Measurements from ENCODE around the gene SLC17A9.
A peak's percentile ranks its signal among the peaks of the same experiment; 100 is the strongest.
"Not testable (repeated sequence)": the region's sequence is repeated elsewhere in the genome, so short reads cannot be mapped to it uniquely, and the experiment has no call there.

SLC17A9 gene

DNA sequence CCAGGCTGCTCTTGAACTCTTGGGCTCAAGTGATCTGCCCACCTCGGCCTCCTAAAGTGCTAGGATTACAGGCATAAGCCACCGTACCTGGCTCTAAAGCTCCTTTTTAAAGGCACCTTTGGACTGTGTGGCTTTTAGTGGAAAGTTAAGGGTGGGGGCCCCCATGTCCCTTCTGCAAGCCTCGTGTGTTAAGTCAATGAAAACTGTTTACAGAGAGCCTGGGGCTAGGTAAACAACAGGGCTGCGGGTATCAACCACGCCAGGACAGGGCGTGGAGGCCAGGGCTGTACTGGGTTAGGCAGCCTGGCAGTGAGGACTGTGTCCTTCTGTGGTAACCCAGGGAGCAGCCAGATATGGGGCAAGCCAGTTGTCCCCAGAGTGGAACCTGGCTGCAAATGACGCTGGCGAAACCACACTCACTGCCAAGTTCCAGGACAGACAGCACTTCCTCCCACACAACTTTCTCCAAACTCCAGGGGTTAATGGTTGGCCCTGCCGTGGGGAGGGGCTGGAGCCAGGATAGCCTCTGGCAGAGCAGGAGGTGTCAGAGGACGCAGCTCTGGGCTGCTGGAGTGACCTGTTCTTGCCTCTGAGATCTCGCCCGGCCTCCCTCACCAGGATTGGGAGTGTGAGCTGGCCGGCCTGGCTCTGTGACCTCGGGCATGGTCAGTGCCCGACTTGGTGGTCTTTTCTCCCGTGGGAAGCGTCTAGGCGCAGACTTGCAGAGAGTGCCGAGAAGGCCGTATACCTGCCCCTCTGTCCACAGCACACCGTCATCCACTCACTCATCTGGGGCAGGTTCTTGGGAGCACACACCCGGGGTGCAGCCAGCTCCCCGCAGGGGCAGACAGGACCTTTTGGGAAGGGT lies 3.2 kb downstream of the SLC17A9 start:
- Histone ChIP-seq H3K9me3 (ENCODE audit: control insufficient read depth, low read length) (no peaks in the 10 kb centered on the region), H3K4me3 (ENCODE audit: low read length) (no peak overlapping the region), H3K36me3 (ENCODE audit: control insufficient read depth, insufficient read depth, low read length) (peaks cover 8% of the 10 kb centered on the region), H3K4me1 (ENCODE audit: control insufficient read depth, insufficient read depth, low read length) (peaks cover 46% of the 10 kb centered on the region), H3K9ac (ENCODE audit: low read length) (peak overlapping the region; percentile 38), H3K27me3 (ENCODE audit: control insufficient read depth, insufficient read depth, low read length) (no peaks in the 10 kb centered on the region)

DNA sequence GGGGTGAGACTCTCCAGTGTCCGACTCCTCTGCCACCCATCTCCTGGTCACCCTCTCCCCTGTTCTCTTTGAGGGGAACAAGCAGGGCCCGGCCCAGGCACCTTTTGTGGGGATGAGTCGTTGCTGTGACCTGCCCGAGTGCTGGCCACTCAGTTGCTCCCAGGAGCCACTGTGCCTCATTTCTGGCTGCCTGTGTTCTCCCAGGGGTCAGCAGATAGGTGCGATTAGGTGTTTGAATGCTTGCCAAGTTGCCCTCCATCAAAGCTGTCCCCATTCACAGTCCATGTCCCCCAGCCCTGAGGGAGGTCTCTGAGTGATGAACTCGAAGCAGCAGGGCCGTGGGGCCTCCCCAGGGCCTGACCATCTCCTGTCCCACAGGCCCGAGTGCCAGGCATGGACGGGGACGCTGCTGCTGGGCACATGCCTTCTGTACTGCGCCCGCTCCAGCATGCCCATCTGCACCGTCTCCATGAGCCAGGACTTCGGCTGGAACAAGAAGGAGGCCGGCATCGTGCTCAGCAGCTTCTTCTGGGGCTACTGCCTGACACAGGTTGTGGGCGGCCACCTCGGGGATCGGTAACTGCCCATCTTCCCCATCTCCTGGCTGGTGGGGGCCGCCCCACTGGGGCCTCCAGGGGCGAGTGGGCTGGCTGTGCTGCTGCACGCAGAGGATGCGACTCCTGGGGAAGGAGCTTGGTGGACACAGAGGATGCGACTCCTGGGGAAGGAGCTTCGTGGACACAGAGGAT lies 4.1 kb downstream of the SLC17A9 start:
- Histone ChIP-seq H3K9ac (ENCODE audit: low read length) (peak overlapping the region; percentile 38), H3K36me3 (ENCODE audit: control insufficient read depth, insufficient read depth, low read length) (peaks cover 8% of the 10 kb centered on the region), H3K4me1 (ENCODE audit: control insufficient read depth, insufficient read depth, low read length) (peaks cover 46% of the 10 kb centered on the region), H3K9me3 (ENCODE audit: control insufficient read depth, low read length) (no peaks in the 10 kb centered on the region), H3K4me3 (ENCODE audit: low read length) (no peak overlapping the region), H3K27me3 (ENCODE audit: control insufficient read depth, insufficient read depth, low read length) (no peaks in the 10 kb centered on the region)

DNA sequence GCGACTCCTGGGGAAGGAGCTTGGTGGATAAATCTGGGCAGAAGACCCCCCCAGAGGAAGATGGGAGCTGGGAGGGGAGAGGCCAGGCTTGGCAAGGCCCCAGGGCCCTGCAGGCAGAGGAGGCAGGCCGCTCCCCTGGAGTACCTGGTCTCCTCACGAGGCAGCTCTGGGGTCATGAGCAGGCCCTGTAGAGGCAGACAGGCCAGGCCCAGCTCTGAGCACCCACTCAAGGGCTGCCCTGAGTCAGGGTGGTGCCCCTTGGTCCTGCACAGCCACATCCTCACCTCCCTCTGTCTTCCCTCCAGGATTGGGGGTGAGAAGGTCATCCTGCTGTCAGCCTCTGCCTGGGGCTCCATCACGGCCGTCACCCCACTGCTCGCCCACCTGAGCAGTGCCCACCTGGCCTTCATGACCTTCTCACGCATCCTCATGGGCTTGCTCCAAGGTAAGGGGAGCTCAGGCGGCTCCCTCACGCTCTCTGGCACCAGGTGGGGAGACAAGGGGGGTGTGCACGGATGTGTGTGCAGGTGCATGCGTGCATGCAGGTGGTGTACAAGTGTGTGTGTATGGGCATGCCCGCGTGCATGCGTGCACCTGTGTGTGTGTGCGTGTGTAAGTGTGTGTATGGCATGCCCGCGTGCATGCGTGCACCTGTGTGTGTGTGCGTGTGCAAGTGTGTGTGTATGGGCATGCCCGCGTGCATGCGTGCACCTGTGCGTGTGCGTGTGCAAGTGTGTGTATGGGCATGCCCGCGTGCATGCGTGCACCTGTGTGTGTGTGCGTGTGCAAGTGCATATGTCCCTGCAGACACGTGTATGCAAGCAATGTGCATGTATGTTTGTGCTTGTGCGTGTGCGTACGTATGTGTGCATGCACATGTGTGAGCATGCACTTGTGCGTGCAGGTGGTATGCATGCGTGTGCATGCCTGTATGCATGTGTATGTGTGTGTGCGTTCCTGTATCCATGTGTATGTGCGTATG lies 4.9 kb downstream of the SLC17A9 start:
- H3K9me3 ChIP-seq (ENCODE audit: control insufficient read depth, low read length): no peaks in the 10 kb centered on the region
- H3K4me1 ChIP-seq (ENCODE audit: control insufficient read depth, insufficient read depth, low read length): peaks cover 39% of the 10 kb centered on the region
- H3K27me3 ChIP-seq (ENCODE audit: control insufficient read depth, insufficient read depth, low read length): no peaks in the 10 kb centered on the region
- no peak overlapping the region for H3K4me3 ChIP-seq (ENCODE audit: low read length)
- no peak overlapping the region for H3K9ac ChIP-seq (ENCODE audit: low read length)
- peaks cover 8% of the 10 kb centered on the region for H3K36me3 ChIP-seq (ENCODE audit: control insufficient read depth, insufficient read depth, low read length)

DNA sequence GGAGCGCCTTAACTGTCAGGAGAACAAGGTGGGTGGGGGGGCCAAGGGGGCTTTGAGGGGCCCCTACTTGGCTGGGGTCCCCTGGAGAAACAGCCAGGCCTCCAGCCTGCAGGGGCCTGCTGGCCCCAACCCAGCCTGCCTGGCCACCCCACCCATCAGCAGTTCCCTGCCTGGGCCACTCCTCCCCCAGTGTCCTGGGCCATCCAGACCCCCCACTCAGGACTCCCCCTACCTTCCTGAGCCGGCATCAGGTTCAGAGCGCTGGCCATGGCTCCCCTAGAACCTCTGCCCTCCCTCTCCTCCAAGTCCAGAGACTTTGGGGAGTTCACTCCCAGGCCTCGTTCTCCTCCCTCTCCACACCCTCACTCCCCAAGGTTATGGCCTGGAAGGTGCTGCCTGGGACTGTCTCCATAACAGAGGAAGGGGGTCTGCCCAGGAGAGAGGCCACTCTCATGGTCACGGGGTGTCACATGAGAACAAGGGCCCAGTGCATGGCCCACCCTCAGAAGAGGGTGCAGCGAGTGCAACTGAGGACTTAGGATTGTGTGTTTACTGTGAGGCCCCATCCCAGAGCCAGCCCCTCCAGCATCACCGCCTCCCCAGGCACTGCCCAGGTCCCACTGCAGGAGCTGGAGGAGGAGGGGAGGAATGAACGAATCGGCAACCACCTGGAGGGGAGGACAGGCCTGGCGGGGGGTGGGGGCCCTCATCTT lies 6.0 kb downstream of the SLC17A9 start:
- peaks cover 8% of the 10 kb centered on the region for H3K36me3 ChIP-seq (ENCODE audit: control insufficient read depth, insufficient read depth, low read length)
- H3K4me1 ChIP-seq (ENCODE audit: control insufficient read depth, insufficient read depth, low read length): peaks cover 32% of the 10 kb centered on the region
- H3K4me3 ChIP-seq (ENCODE audit: low read length): no peak overlapping the region
- H3K9me3 ChIP-seq (ENCODE audit: control insufficient read depth, low read length): no peaks in the 10 kb centered on the region
- no peak overlapping the region for H3K9ac ChIP-seq (ENCODE audit: low read length)
- no peaks in the 10 kb centered on the region for H3K27me3 ChIP-seq (ENCODE audit: control insufficient read depth, insufficient read depth, low read length)

DNA sequence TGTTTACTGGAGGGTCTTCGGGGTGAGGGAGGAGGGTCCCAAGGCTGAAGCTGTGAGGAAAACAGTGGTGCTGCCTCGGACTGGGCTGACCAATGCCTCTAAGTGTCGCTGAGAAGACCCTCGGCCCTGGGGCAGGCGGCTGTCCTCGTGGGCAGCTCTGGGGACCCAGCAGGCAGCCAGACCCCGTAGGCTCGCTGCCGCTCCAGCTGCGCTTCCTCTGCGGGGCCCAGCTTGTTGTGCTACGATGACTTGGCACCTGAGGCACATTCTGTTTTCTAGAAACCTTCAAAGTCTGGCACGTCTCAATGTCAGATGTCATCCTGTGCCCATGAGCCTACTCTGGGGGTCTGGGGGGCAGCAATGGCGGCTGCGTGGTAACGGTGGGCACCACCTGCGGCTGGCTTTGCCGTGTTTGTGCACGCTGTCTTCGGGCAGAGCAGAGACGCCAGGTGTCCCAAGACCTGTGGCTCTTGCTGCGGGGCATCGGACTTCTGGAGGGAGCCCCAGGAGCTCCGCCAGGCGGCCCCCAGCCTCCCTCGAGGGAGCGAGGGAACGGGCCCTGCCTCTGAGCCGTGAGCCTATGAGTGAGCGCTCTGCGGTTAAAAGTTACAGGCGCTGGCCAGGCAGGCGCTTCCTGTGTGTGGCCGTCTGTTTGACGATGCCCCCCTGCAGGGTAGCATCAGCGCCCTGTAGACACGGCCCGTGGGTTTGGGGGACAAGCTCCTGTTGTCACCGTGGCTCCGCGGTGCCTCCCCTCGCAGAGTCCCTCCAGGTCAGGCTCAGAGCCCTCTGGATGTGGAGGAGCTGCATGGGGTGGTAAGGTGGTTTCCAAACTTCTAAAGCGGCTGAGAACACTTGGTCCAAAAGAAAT lies 6.8 kb downstream of the SLC17A9 start:
- Histone ChIP-seq H3K4me1 (ENCODE audit: control insufficient read depth, insufficient read depth, low read length) (peaks cover 25% of the 10 kb centered on the region), H3K9me3 (ENCODE audit: control insufficient read depth, low read length) (no peaks in the 10 kb centered on the region), H3K36me3 (ENCODE audit: control insufficient read depth, insufficient read depth, low read length) (peaks cover 8% of the 10 kb centered on the region), H3K27me3 (ENCODE audit: control insufficient read depth, insufficient read depth, low read length) (no peaks in the 10 kb centered on the region), H3K4me3 (ENCODE audit: low read length) (no peak overlapping the region), H3K9ac (ENCODE audit: low read length) (no peak overlapping the region)

DNA sequence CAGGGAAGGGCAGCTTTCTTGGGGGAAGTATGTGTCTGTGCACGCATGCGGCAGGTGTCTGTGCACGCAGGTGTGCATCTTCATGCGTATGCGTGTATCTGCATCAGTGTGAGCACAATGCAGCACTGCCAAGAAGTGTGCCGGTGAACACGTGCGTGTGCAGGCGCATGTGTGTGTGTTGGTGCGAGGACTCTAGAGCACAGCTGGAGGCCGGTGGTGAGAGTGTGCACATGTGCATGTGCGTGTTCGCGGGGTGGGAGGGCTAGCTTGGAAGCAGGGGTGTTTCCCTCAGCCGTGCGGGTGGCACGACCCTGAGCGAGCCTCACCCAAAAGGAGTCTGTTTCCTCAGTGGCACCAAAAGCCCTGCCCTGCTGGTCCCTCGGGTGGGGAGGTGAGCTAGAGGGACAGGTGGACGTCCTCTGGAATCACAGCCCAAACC lies 7.5 kb downstream of the SLC17A9 start:
- no peaks in the 10 kb centered on the region for H3K9me3 ChIP-seq (ENCODE audit: control insufficient read depth, low read length)
- H3K27me3 ChIP-seq (ENCODE audit: control insufficient read depth, insufficient read depth, low read length): no peaks in the 10 kb centered on the region
- peaks cover 8% of the 10 kb centered on the region for H3K36me3 ChIP-seq (ENCODE audit: control insufficient read depth, insufficient read depth, low read length)
- H3K9ac ChIP-seq (ENCODE audit: low read length): no peak overlapping the region
- H3K4me1 ChIP-seq (ENCODE audit: control insufficient read depth, insufficient read depth, low read length): peaks cover 18% of the 10 kb centered on the region
- H3K4me3 ChIP-seq (ENCODE audit: low read length): no peak overlapping the region

DNA sequence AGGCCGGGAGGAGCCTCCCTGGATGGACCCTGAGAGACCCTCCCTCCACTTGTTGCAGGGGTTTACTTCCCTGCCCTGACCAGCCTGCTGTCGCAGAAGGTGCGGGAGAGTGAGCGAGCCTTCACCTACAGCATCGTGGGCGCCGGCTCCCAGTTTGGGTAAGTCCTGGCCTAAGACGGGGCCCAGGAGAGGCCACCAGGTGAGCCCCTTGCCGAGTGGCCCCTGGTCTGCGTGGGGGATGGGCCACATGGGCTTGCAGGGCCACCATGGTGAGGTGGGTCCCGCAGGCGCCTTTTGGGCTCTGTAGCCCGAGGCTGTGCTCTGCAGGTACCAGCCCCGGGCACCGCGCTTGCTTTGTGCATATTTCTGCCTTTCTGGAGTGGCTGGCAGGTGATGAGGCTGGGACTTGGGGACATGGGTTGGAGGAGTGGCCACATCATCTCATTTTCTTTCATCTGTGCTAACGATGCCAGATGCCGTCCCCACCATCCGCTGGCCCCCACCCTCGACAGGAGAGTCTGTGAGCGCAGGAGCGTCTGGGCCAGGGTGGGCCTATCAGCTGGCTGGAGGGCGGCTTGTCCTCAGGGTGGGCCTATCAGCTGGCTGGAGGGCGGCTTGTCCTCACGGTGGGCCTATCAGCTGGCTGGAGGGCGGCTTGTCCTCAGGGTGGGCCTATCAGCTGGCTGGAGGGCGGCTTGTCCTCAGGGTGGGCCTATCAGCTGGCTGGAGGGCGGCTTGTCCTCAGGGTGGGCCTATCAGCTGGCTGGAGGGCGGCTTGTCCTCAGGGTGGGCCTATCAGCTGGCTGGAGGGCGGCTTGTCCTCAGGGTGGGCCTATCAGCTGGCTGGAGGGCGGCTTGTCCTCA lies 8.2 kb downstream of the SLC17A9 start:
- H3K9ac ChIP-seq (ENCODE audit: low read length); H3K27me3 ChIP-seq (ENCODE audit: control insufficient read depth, insufficient read depth, low read length); H3K36me3 ChIP-seq (ENCODE audit: control insufficient read depth, insufficient read depth, low read length); H3K4me3 ChIP-seq (ENCODE audit: low read length); H3K9me3 ChIP-seq (ENCODE audit: control insufficient read depth, low read length): not testable (repeated sequence)
- peaks cover 11% of the 10 kb centered on the region for H3K4me1 ChIP-seq (ENCODE audit: control insufficient read depth, insufficient read depth, low read length)

DNA sequence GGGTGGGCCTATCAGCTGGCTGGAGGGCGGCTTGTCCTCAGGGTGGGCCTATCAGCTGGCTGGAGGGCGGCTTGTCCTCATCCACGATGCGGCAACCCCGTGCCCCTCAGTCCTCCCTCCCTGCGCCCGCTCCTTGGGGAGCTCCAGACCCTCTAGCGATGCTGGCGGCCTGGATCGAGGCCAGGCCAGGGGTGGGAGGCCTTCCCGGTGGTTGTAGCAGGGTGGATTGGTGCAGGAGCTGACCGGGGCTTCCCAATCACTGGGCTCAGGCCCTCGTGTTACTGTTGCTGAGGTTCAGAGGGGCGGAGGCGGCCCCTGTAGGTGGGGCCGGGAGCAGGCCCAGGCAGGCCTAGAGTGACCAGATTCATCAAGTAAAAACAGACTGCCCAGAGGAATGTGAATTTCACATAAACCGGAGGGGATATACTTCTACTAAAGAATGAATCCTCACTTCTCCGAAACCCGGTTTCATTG lies 8.8 kb downstream of the SLC17A9 start:
- no peaks in the 10 kb centered on the region for H3K27me3 ChIP-seq (ENCODE audit: control insufficient read depth, insufficient read depth, low read length)

DNA sequence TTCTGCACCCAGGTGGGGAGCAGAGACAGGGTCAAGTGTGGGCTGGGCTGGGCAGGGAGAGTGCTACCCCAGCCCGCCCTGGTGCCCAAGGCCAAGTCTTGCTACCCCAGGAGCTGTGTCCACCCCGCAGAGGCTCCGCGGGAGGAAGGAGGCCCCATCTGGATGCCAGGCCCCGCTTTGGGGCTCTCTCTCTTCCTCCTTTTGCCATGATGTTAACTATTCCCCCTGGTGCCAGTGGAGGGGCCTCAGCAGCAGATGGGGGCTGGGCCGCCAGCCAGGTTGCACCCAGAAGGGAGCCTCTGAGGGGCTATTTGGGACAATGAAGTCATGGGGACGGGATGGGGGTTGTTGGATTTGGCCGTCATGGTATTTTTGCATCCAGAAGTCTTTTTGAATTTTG lies 9.3 kb downstream of the SLC17A9 start:
- H3K9ac ChIP-seq (ENCODE audit: low read length): no peak overlapping the region
- H3K4me3 ChIP-seq (ENCODE audit: low read length): no peak overlapping the region
- no peaks in the 10 kb centered on the region for H3K27me3 ChIP-seq (ENCODE audit: control insufficient read depth, insufficient read depth, low read length)
- peaks cover under 1% of the 10 kb centered on the region for H3K4me1 ChIP-seq (ENCODE audit: control insufficient read depth, insufficient read depth, low read length)
- no peaks in the 10 kb centered on the region for H3K9me3 ChIP-seq (ENCODE audit: control insufficient read depth, low read length)
- peaks cover 8% of the 10 kb centered on the region for H3K36me3 ChIP-seq (ENCODE audit: control insufficient read depth, insufficient read depth, low read length)

More for the DNA sequence above, 8.8 kb downstream of the SLC17A9 start:
- Histone ChIP-seq H3K9ac (ENCODE audit: low read length) (no peak overlapping the region), H3K36me3 (ENCODE audit: control insufficient read depth, insufficient read depth, low read length) (peaks cover 8% of the 10 kb centered on the region), H3K4me1 (ENCODE audit: control insufficient read depth, insufficient read depth, low read length) (peaks cover 5% of the 10 kb centered on the region), H3K9me3 (ENCODE audit: control insufficient read depth, low read length) (no peaks in the 10 kb centered on the region), H3K4me3 (ENCODE audit: low read length) (no peak overlapping the region)
